M059J (cell line): ENCODE results near the gene DNASE1L3. TPM values are rescaled to one million over a fixed set of nuclear protein-coding genes. Genes with fewer than 3 reads are reported as not detected.
A peak's percentile ranks its signal among the peaks of the same experiment; 100 is the strongest.

Experiments used
- DNase-seq: peaks from one replicate; pipeline ENCODE4 v3.0.0-alpha.2; 2012; ENCODE audit warnings: low read depth
- total RNA-seq: library from RNA; depleted of rRNA; stranded (reverse); fragments of >200 nt; shearing (Covaris generic); gene quantifications from 2 replicates; pipeline ENCODE4 v1.2.3, GENCODE V29; 2014

The DNASE1L3 gene
- total RNA-seq, 1 experiment from 2014 or later, result not detected

DNA sequence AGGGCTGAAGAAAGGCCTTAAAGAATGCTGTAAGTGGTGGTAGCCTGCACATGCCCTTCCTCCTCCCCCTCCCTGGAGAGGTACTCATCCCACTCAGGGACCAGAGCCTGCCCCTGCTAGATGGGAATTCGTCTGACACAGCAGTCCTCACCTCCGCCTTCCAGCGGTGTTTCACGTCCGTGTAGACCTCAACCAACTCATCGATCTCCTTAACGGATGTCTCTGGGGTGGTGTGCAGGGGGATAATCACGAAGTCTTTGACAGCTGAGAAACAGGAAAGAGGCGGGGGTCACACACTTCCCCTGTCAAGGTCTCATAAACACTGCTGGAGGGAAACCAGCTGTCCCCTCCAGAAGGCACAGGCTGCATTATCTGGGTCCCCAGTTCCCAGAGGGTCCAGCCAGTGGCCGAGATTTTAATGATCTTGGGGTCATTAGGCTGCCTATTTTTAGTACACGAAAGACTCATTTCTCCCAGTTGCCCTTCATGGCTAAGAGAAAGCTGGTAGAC, 9.9 kb downstream of the DNASE1L3 start:
- no peak for DNase-seq

GRCh38 chr3:58200121-58200709, 10.6 kb downstream of the DNASE1L3 start:
- DNase-seq, result no peak

DNA sequence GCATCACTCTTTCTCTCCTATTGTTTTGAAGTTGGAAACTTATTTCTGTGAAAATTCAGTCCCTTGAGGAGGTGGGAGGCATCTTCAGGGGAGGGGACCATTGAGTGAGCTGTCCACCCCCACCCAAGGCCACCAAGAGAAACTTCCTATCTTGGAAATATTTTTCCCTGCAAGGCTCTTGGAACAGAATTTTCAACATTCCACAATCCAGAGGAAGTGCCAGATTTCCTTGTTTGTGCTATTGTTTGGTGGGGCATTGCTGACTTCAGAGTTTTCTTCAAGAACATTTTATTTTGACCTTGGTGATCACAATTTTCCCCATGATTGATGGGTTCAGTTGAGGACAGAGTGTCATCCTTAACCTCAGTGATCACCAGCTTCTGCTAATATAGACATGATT, 12.0 kb downstream of the DNASE1L3 start:
- DNase-seq, result no peak

- no peak for DNase-seq
These were observed 12.4 kb downstream of the DNASE1L3 start for GRCh38 chr3:58198362-58198761.

GRCh38 chr3:58197588-58197987, 13.2 kb downstream of the DNASE1L3 start:
- DNase-seq, result no peak

GRCh38 chr3:58193682-58194407, 16.9 kb downstream of the DNASE1L3 start:
- no peak for DNase-seq

DNA sequence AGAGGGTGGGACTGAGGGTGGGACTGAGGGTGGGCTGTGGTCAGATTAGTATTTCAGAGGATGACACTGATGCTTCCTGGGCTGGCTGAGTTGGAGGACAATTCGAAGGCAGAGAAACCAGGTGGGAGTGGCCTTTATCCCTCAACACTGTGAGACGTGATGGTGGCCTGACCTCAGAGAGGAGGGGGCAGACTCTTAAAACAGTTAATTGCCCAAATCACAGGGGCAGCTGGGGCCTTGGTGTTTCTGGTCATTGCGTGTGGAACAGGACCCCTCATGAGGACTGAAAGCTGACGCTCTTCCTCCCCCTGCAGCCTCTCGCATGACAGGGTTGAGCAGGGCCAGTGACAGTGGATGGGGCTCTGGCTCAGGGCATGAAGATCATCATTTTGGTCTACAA, 18.7 kb downstream of the DNASE1L3 start:
- DNase-seq, result no peak

- no peak for DNase-seq
These were observed 19.3 kb downstream of the DNASE1L3 start for GRCh38 chr3:58191361-58191991.

DNA sequence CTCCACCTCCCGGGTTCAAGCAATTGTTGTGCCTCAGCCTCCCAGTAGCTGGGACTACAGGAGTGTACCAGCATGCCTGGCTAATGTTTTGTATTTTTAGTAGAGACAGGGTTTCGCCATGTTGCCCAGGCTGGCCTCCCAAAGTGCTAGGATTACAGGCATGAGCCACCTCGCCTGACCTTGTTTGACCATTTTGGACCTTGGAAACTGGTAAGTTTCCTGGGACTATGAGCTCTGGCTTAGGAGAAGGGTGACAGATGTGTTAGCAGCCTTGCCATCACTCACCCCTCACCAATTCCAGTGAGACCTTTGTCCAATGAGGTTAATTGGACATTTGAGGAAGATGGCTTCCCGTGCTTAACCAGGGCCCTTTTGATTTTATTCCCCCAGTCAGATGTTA, 19.9 kb downstream of the DNASE1L3 start:
- DNase-seq, result no peak

GRCh38 chr3:58190291-58190690, 20.5 kb downstream of the DNASE1L3 start:
- DNase-seq, result no peak

DNA sequence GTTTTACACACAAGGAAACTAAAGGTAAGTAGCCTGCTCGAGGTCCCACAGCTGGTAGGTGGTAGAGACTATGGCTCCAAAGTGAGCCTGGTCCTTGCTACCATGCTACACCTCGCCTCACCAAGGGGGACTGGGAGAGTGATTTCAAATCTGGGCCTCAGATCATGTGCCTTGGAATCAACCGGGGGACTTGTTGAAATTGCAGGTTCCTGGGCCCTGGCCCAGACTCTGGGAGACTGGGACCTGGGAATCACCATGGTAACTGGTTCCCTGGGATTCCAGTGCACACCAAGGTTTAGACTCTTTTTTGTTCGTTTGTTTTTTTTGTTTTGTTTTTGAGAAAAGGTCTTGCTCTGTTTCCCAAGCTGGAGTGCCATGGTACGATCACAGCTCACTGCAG, 21.1 kb downstream of the DNASE1L3 start:
- no peak for DNase-seq

GRCh38 chr3:58188921-58189451, 21.8 kb downstream of the DNASE1L3 start:
- no peak for DNase-seq

DNA sequence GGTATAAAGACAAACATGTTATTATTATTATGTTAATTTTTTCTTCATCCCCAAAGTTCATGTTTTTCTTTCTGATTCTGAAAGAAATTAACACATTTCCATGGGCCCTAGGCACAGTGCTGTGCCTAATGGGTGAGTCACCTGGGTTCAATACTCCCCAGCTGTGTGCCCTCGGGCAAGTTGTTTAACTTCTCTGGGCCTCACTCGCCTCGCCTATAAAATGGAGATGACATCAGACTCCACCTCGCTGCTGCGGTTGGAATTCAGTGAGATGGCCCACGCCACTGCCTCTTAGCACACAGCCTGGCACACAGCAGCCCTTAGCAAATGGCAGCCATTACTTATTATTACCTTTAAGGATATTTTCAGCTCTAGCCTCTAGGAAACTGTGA, 22.6 kb downstream of the DNASE1L3 start:
- DNase-seq, result peak; percentile 69

DNA sequence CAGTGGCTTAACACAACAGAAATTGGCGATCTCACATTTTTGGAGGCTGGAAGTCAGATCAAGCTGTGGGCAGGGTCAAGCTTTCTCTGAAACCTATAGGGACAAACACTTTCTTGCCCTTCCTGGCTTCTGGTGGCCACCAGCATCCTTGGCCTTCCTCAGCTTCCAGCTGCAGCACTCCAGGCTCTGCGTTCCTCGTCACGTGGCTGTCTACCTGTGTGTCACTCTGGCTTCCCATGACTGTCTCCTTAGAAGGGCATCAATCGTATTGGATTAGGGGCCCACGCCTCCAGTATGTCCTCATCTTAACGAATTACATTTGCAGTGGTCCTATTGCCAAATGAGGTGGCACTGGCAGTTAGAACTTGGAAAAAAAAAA, 25.8 kb downstream of the DNASE1L3 start:
- no peak for DNase-seq

- DNase-seq, result no peak
These were observed 26.3 kb downstream of the DNASE1L3 start for GRCh38 chr3:58184309-58184981.

DNA sequence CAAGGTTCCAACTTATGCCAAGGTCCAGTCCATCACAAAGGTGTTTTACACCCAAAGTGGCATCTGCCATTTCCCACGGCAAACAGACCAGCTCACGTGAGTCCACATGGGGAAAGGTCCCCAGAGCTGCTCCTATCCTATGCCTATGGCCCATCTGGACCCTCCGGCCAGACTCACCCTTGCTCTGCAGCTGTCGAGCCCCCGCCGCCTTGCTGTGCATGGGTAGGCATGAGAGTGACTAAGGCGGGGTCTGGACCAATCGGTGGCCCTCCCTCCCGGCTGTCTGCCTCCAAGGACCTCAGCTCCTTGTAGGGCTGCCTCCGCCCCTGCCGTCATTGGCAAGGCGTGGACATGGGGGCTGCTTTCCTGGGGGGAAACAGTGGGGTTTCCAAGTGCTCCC, 26.9 kb downstream of the DNASE1L3 start:
- DNase-seq, result no peak

- no peak for DNase-seq
These were observed 27.6 kb downstream of the DNASE1L3 start for GRCh38 chr3:58183221-58183620.

- DNase-seq, result no peak
These were observed 29.7 kb downstream of the DNASE1L3 start for GRCh38 chr3:58180940-58181587.

GRCh38 chr3:58180099-58180880, 30.5 kb downstream of the DNASE1L3 start:
- no peak for DNase-seq

DNA sequence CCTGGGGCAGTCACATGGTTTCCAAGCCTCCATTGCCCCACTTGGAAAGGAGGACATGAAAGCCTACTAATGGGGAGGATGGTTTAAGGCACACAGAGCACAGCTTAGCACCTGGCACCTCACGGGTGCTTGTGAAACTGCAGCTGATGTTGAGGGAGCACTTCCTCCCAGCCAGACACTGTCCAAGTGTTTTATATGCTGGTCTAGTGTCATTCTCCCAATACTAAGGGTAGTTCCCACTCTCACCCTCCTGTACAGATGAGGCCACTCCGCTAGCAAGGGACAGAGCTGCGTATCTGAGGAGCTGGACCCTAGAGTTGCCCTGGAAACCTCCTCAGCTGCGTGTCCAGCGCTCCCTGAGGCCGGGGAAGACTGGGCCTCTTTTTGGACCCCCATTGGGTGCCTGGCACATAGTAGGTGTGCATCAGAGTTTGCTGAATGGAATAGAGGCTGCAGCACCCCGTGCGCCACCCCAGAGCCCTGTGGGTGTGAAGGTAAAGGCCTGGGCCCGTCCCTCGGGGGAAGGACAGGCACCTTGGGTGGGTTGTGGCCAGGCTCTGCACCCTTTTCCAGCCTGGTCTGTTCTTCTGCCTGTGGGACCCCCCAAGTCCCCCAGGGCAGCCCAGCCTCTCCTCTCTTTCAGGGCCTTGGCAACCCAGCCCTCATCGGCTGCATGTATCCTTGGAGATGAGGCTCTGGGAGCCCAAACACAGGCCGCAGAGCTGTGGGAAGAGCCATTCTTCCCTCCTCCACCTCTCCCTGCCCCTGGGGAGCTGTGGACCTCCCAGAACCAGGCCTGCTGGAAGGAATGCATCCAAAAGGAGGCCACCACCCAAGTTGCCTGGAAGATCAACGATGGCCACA, 31.3 kb downstream of the DNASE1L3 start:
- DNase-seq, result no peak
